Endometrial microvascular endothelial cells (primary cell): ENCODE measurements around the gene CCL17. TPM values are rescaled to one million over a fixed set of nuclear protein-coding genes. Genes with fewer than 3 reads are reported as not detected.
"Not testable (repeated sequence)": the region's sequence is repeated elsewhere in the genome, so short reads cannot be mapped to it uniquely, and the experiment has no call there.

Experiments used
- in situ Hi-C: cut with HindIII; loops from 2 replicates; pipeline ENCODE4 v1.10.0; 2017; ENCODE audit warnings: low sequenced_read_pairs, low pct_unique_long_range_greater_than_20kb; ENCODE audit errors: inconsistent ontology term
- total RNA-seq: library from RNA; depleted of rRNA; stranded (reverse); fragments of >200 nt; gene quantifications from one replicate; pipeline ENCODE4 v1.2.3, GENCODE V29; 2015; ENCODE audit errors: inconsistent ontology term

Gene CCL17
- total RNA-seq, 1 donor from 2014 or later = not detected

- in situ Hi-C loops = no loop called here
These were observed 17.7 kb downstream of the CCL17 start for GRCh38 chr16:57422026-57422944.

GRCh38 chr16:57423152-57423551, 18.6 kb downstream of the CCL17 start:
- in situ Hi-C loops = no loop called here

GRCh38 chr16:57424583-57424982, 20.0 kb downstream of the CCL17 start:
- in situ Hi-C loops = no loop called here

- in situ Hi-C loops = no loop called here
These were observed 21.8 kb downstream of the CCL17 start for GRCh38 chr16:57426356-57426755.

- in situ Hi-C loops = no loop called here
These were observed 22.7 kb downstream of the CCL17 start for GRCh38 chr16:57427307-57427706.

- in situ Hi-C loops = no loop called here
These were observed 23.3 kb downstream of the CCL17 start for GRCh38 chr16:57427824-57428223.

- in situ Hi-C loops = no loop called here
These were observed 26.4 kb downstream of the CCL17 start for GRCh38 chr16:57430955-57431354.

GRCh38 chr16:57432505-57432904, 27.9 kb downstream of the CCL17 start:
- in situ Hi-C loops = no loop called here

GRCh38 chr16:57432989-57433388, 28.4 kb downstream of the CCL17 start:
- in situ Hi-C loops = no loop called here

GRCh38 chr16:57434003-57434402, 29.4 kb downstream of the CCL17 start:
- in situ Hi-C loops = no loop called here

- in situ Hi-C loops = no loop called here
These were observed 31.3 kb downstream of the CCL17 start for GRCh38 chr16:57435838-57436237.

- in situ Hi-C loops = not testable (repeated sequence)
These were observed 35.4 kb downstream of the CCL17 start for GRCh38 chr16:57439947-57440346.

GRCh38 chr16:57440551-57440950, 36.0 kb downstream of the CCL17 start:
- in situ Hi-C loops = not testable (repeated sequence)

- in situ Hi-C loops = no loop called here
These were observed 40.1 kb downstream of the CCL17 start for GRCh38 chr16:57444711-57445110.

- in situ Hi-C loops = no loop called here
These were observed 40.9 kb downstream of the CCL17 start for GRCh38 chr16:57445510-57445909.

- in situ Hi-C loops = no loop called here
These were observed 42.1 kb downstream of the CCL17 start for GRCh38 chr16:57446531-57447185.

GRCh38 chr16:57447186-57447962, 42.8 kb downstream of the CCL17 start, which contains the start of the genes CIAPIN1 and COQ9:
Gene CIAPIN1 (minus strand): TSS chr16:57447385. CDS start chr16:57440928, 6,457 bp downstream.
Gene COQ9 (plus strand): TSS chr16:57447479. CDS start chr16:57447506, 27 bp downstream.
- in situ Hi-C loops = no loop called here

- in situ Hi-C loops = no loop called here
These were observed 47.5 kb downstream of the CCL17 start for GRCh38 chr16:57452021-57452420.
